ENCODE results near the gene SMPD4.
A peak's percentile ranks its signal among the peaks of the same experiment; 100 is the strongest.
"Not testable (repeated sequence)": the region's sequence is repeated elsewhere in the genome, so short reads cannot be mapped to it uniquely, and the experiment has no call there.

SMPD4 gene

DNA sequence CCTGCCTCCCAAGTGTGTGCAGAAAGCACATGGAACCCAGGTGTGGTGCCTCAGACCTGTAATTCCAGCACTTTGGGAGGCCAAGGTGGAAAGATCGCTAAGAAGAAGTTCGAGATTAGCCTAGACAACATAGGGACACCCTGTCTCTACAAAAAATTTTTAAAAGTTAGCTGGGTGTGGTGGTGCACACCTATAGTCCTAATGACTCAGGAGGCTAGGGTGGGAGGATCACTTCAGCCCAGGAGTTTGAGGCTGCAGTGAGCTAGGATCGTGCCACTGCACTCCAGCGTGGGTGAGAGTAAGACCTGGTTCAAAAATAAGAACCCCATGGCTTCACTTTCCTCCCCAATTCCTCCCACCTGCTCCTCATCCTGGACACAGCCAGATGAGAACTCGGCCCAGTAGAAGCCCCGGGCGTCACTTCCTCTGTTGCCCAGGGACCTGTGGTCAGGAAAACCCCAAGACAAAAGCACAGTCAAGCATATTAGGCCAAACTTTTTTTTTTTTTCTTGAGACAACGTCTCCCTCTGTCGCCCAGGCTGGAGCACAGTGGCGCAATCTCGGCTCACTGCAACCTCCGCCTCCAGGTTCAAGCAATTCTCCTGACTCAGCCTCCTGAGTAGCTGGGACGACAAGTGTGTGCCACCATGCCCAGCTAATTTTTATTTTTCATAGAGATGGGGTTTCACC is 23.4 kb downstream of the SMPD4 start:
- H2BK12ac ChIP-seq (ENCODE audit: low read length); H2BK5ac ChIP-seq (ENCODE audit: low read depth, low read length, poor library complexity); H3K27ac ChIP-seq (ENCODE audit: low read depth, low read length); H3K9ac ChIP-seq (ENCODE audit: low read length); H3K4ac ChIP-seq (ENCODE audit: low read depth, low read length); H3K23ac ChIP-seq (ENCODE audit: low read length); H3K9me3 ChIP-seq (ENCODE audit: insufficient read depth, low read depth, low read length); H3K27me3 ChIP-seq (ENCODE audit: insufficient read depth, low read length); H4K8ac ChIP-seq (ENCODE audit: low read depth, low read length); H2AFZ ChIP-seq (ENCODE audit: insufficient read depth, low read length, poor library complexity); H2AK5ac ChIP-seq (ENCODE audit: low read length); H4K91ac ChIP-seq (ENCODE audit: low read depth, low read length); H3K4me2 ChIP-seq (ENCODE audit: low read length); H4K12ac ChIP-seq (ENCODE audit: low read depth, low read length); H3K79me2 ChIP-seq (ENCODE audit: control insufficient read depth, insufficient read depth, low read length, poor library complexity); H3K18ac ChIP-seq (ENCODE audit: low read length); H2BK120ac ChIP-seq (ENCODE audit: insufficient read depth, low read length, poor library complexity); DNase-seq; H3K14ac ChIP-seq (ENCODE audit: low read length); H3K4me1 ChIP-seq (ENCODE audit: control insufficient read depth in 1 of 2, insufficient read depth in 2 of 2, low read length in 2 of 2); H3K4me3 ChIP-seq (ENCODE audit: low read depth, low read length); H3K79me1 ChIP-seq (ENCODE audit: low read length): not testable (repeated sequence)
- H3K36me3 ChIP-seq (ENCODE audit: control insufficient read depth in 1 of 2, insufficient read depth in 2 of 2, low read length in 2 of 2): peaks cover 54 to 57% of the 10 kb centered on the region in 2 experiments
- no CpG with 5 or more reads among the region's 13 CpGs for WGBS (ENCODE audit: extremely low coverage, insufficient coverage, insufficient read length)

DNA sequence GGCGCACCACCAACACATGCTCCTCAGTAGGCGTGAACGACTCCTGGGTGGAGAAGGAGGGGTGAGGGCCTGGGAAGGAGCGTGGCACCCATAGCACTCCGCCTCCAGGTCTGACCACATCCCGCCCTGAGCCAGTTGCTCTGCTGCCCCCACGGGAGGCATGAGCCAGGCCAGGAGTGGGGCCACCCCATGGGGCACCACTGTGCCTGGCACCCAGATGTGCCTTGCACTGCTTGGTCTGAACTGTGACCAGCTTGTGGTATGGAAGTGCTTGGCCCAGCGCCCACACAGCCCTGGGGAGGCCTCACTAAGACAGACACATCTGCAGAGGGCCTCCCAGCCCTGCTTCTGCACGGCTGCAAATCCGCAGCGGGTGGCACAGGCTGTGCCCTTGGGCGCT is 24.0 kb downstream of the SMPD4 start:
- H3K14ac ChIP-seq (ENCODE audit: low read length); H2BK120ac ChIP-seq (ENCODE audit: insufficient read depth, low read length, poor library complexity); H2BK12ac ChIP-seq (ENCODE audit: low read length); H3K18ac ChIP-seq (ENCODE audit: low read length); DNase-seq; H3K79me2 ChIP-seq (ENCODE audit: control insufficient read depth, insufficient read depth, low read length, poor library complexity); H3K27me3 ChIP-seq (ENCODE audit: insufficient read depth, low read length); H4K12ac ChIP-seq (ENCODE audit: low read depth, low read length); H3K4me3 ChIP-seq (ENCODE audit: low read depth, low read length); H3K4me2 ChIP-seq (ENCODE audit: low read length); H2AFZ ChIP-seq (ENCODE audit: insufficient read depth, low read length, poor library complexity); H3K4ac ChIP-seq (ENCODE audit: low read depth, low read length); H2BK5ac ChIP-seq (ENCODE audit: low read depth, low read length, poor library complexity); H4K91ac ChIP-seq (ENCODE audit: low read depth, low read length); H4K8ac ChIP-seq (ENCODE audit: low read depth, low read length); H3K23ac ChIP-seq (ENCODE audit: low read length); H3K9ac ChIP-seq (ENCODE audit: low read length); H3K27ac ChIP-seq (ENCODE audit: low read depth, low read length); H3K4me1 ChIP-seq (ENCODE audit: control insufficient read depth in 1 of 2, insufficient read depth in 2 of 2, low read length in 2 of 2); H3K79me1 ChIP-seq (ENCODE audit: low read length); H2AK5ac ChIP-seq (ENCODE audit: low read length); H3K9me3 ChIP-seq (ENCODE audit: insufficient read depth, low read depth, low read length): not testable (repeated sequence)
- peaks cover 55 to 57% of the 10 kb centered on the region in 2 experiments for H3K36me3 ChIP-seq (ENCODE audit: control insufficient read depth in 1 of 2, insufficient read depth in 2 of 2, low read length in 2 of 2)
- WGBS (ENCODE audit: extremely low coverage, insufficient coverage, insufficient read length): no CpG with 5 or more reads among the region's 12 CpGs

DNA sequence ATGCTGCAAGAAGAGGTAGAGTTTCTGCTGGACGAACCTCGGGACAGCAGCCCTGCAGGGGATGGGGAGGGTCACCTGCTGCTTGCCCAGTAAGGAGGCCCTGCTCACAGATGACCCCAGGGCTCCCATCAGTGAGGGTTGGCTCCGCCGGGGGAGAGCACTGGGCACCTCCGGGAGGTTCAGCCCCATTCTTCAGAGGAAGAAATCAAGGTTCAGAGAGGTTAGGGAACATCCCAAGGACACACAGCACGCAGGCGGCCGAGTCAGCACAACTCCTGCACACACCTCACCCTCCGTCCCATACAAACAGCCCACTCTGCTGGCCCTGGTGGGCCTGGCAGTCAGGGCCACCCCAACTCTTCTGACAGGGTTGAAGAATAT is 24.8 kb downstream of the SMPD4 start:
- no peak overlapping the region for H2AK5ac ChIP-seq (ENCODE audit: low read length)
- no peak overlapping the region for H2AFZ ChIP-seq (ENCODE audit: insufficient read depth, low read length, poor library complexity)
- no peak overlapping the region for H3K4me3 ChIP-seq (ENCODE audit: low read depth, low read length)
- peaks cover 2% of the 10 kb centered on the region for H3K9me3 ChIP-seq (ENCODE audit: insufficient read depth, low read depth, low read length)
- H3K18ac ChIP-seq (ENCODE audit: low read length): no peak overlapping the region
- H4K12ac ChIP-seq (ENCODE audit: low read depth, low read length): no peak overlapping the region
- H3K36me3 ChIP-seq (ENCODE audit: control insufficient read depth in 1 of 2, insufficient read depth in 2 of 2, low read length in 2 of 2): peaks cover 60% of the 10 kb centered on the region in 2 experiments
- H2BK12ac ChIP-seq (ENCODE audit: low read length): no peak overlapping the region
- no peaks in the 10 kb centered on the region for H3K4me1 ChIP-seq (ENCODE audit: control insufficient read depth in 1 of 2, insufficient read depth in 2 of 2, low read length in 2 of 2)
- no peak overlapping the region for H4K8ac ChIP-seq (ENCODE audit: low read depth, low read length)
- H3K4ac ChIP-seq (ENCODE audit: low read depth, low read length): no peak overlapping the region
- H3K27me3 ChIP-seq (ENCODE audit: insufficient read depth, low read length): no peaks in the 10 kb centered on the region
- no peak overlapping the region for H3K14ac ChIP-seq (ENCODE audit: low read length)
- no peak overlapping the region for H4K91ac ChIP-seq (ENCODE audit: low read depth, low read length)
- no peak overlapping the region for H3K4me2 ChIP-seq (ENCODE audit: low read length)
- WGBS (ENCODE audit: extremely low coverage, insufficient coverage, insufficient read length): no CpG with 5 or more reads among the region's 9 CpGs
- H3K79me1 ChIP-seq (ENCODE audit: low read length): no peaks in the 10 kb centered on the region
- no peak overlapping the region for H3K27ac ChIP-seq (ENCODE audit: low read depth, low read length)
- no peak overlapping the region for H3K23ac ChIP-seq (ENCODE audit: low read length)
- no peaks in the 10 kb centered on the region for H3K79me2 ChIP-seq (ENCODE audit: control insufficient read depth, insufficient read depth, low read length, poor library complexity)
- no peak overlapping the region for H3K9ac ChIP-seq (ENCODE audit: low read length)
- no peak for DNase-seq
- H2BK120ac ChIP-seq (ENCODE audit: insufficient read depth, low read length, poor library complexity): no peak overlapping the region
- no peak overlapping the region for H2BK5ac ChIP-seq (ENCODE audit: low read depth, low read length, poor library complexity)

DNA sequence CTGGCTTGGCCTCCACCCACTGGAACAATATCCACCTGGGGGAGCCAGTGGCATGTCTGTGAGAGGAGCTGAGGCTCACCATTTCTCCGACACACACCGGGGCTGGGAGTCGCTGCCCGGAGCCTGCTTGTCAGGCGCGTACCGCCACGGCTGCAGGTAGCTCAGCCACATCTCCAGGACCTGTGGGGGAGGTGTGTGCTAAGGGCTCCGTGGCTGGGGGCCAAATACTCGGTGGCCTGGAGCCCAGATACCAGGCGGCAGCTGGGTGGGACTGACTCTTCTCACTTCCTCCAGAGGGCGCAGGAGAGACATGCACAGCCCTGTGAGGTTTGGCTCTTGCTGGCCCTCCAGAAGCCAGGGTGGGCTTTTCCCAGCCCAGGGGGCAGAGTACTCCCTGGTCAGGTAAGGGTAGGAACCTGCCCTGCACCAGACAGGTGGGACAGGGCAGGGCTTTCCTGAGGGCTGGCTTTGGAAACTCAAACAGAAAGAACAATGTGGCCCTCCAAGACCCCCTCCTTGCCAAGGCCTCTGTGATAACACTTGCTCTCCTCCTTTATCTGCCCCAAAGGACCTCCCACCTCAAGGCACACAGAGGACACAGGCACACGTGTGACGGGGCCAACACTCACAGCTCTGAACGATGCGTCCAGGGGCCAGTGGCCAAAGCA is 25.3 kb downstream of the SMPD4 start:
- peaks cover 58 to 59% of the 10 kb centered on the region in 2 experiments for H3K36me3 ChIP-seq (ENCODE audit: control insufficient read depth in 1 of 2, insufficient read depth in 2 of 2, low read length in 2 of 2)
- H3K4me1 ChIP-seq (ENCODE audit: control insufficient read depth in 1 of 2, insufficient read depth in 2 of 2, low read length in 2 of 2); H3K27me3 ChIP-seq (ENCODE audit: insufficient read depth, low read length); H4K91ac ChIP-seq (ENCODE audit: low read depth, low read length); H3K18ac ChIP-seq (ENCODE audit: low read length); H3K9me3 ChIP-seq (ENCODE audit: insufficient read depth, low read depth, low read length); H2BK5ac ChIP-seq (ENCODE audit: low read depth, low read length, poor library complexity); H3K27ac ChIP-seq (ENCODE audit: low read depth, low read length); H2BK12ac ChIP-seq (ENCODE audit: low read length); H3K79me1 ChIP-seq (ENCODE audit: low read length); H3K4me2 ChIP-seq (ENCODE audit: low read length); H3K14ac ChIP-seq (ENCODE audit: low read length); H3K4ac ChIP-seq (ENCODE audit: low read depth, low read length); H4K8ac ChIP-seq (ENCODE audit: low read depth, low read length); H2BK120ac ChIP-seq (ENCODE audit: insufficient read depth, low read length, poor library complexity); H3K4me3 ChIP-seq (ENCODE audit: low read depth, low read length); H3K23ac ChIP-seq (ENCODE audit: low read length); H2AK5ac ChIP-seq (ENCODE audit: low read length); H3K79me2 ChIP-seq (ENCODE audit: control insufficient read depth, insufficient read depth, low read length, poor library complexity); H3K9ac ChIP-seq (ENCODE audit: low read length); H2AFZ ChIP-seq (ENCODE audit: insufficient read depth, low read length, poor library complexity); H4K12ac ChIP-seq (ENCODE audit: low read depth, low read length): not testable (repeated sequence)
- WGBS (ENCODE audit: extremely low coverage, insufficient coverage, insufficient read length): no CpG with 5 or more reads among the region's 16 CpGs
- peak; percentile 20 to 44 for DNase-seq

All from trophoblast cell (in vitro differentiated cells and primary cell).